Activated naive CD4-positive, alpha-beta T cell treated with anti-CD3 and anti-CD28 coated beads for 36 hours (primary cell): Measurements from ENCODE around the gene NCS1. TPM values are rescaled to one million over a fixed set of nuclear protein-coding genes. Genes with fewer than 3 reads are reported as not detected.

Source experiments
- CTCF ChIA-PET: fragments of 350-600 bp; sonication (Branson Sonifier 250); formaldehyde crosslinking; loops from one replicate; lab custom pipeline; 2021; ENCODE audit warnings: antibody characterized with exemption; lab: Charles Lee
- DNase-seq: peaks from one replicate; pipeline ENCODE4 v3.0.0-alpha.2; 2020
- H3K27ac Mint-ChIP-seq: one replicate; pipeline ENCODE4 v1.8.0; 2021; ENCODE audit warnings: mild to moderate bottlenecking, mixed read lengths
- H3K27me3 Mint-ChIP-seq: one replicate; pipeline ENCODE4 v1.8.0; 2021; ENCODE audit warnings: low read depth, mixed read lengths
- H3K36me3 Mint-ChIP-seq: one replicate; pipeline ENCODE4 v1.8.0; 2021; ENCODE audit warnings: low read depth, mixed read lengths
- H3K4me1 Mint-ChIP-seq: one replicate; pipeline ENCODE4 v1.8.0; 2021; ENCODE audit warnings: low read depth, mixed read lengths
- H3K4me3 Mint-ChIP-seq: one replicate; pipeline ENCODE4 v1.8.0; 2021; ENCODE audit warnings: mild to moderate bottlenecking, moderate library complexity, mixed read lengths
- H3K9me3 Mint-ChIP-seq: one replicate; pipeline ENCODE4 v1.8.0; 2021; ENCODE audit warnings: mixed read lengths
- intact Hi-C: fragments of 100-400 bp; cut with micrococcal nuclease; formaldehyde crosslinking; loops from one replicate; pipeline ENCODE4 v1.15.1; 2023
- total RNA-seq, 2 experiments: library from RNA; stranded (reverse); gene quantifications; one replicate each; pipeline ENCODE4 v1.2.3, GENCODE V29; 2021

NCS1 gene
- total RNA-seq, 2 experiments from 2014 or later = 22.4 to 23.3 TPM

DNA sequence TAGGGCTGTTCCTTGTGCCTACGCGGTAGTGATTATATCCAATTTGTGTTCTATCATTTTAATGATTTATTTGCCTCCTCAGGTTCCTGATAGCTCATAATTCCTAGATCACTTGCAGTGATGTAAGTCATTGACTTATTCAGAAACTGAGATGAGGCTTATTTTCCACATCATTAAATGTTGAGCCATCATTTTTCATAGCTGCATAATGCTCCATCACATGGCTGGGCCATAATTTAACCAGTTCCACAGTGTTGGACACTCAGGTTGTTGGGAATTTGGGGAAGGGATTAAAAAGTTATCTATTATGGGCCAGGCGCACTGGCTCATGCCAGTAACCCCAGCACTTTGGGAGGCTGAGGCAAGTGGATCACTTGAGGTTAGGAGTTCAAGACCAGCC lies 57.6 kb downstream of the NCS1 start:
- no peaks in the 10 kb centered on the region for H3K4me1 Mint-ChIP-seq
- CTCF ChIA-PET = interaction anchor here (0.6 kb wide), 1 partner anchor 27 kb away, joined by 3 read pairs; no protein-coding TSS in a partner anchor
- H3K27me3 Mint-ChIP-seq = no peaks in the 10 kb centered on the region
- H3K27ac Mint-ChIP-seq = no peak overlapping the region
- peaks cover 6% of the 10 kb centered on the region for H3K36me3 Mint-ChIP-seq
- no peak overlapping the region for H3K4me3 Mint-ChIP-seq
- DNase-seq = no peak
- peaks cover 10% of the 10 kb centered on the region for H3K9me3 Mint-ChIP-seq
- intact Hi-C loops = no loop called here

DNA sequence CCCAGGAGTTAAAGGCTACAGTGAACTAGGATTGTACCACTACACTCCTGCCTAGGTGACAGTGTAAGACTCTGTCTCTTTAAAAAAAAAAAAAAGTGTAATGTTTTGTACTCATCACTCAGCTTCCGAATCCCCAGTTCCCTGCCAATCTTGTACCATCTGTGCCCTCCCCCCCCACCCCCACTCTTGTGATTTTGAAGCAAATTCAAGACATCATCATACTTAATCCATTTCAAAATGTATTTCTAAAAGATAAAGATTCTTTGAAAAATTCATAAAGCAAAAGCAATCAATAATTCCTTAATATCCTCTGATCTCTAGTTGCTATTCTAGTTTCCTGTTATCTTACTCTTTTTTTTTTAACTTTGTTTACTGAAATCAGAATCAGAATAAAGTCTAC lies 58.4 kb downstream of the NCS1 start:
- no peak for DNase-seq
- no peaks in the 10 kb centered on the region for H3K27me3 Mint-ChIP-seq
- H3K4me1 Mint-ChIP-seq = no peaks in the 10 kb centered on the region
- peaks cover 6% of the 10 kb centered on the region for H3K36me3 Mint-ChIP-seq
- intact Hi-C loops = no loop called here
- CTCF ChIA-PET = no interaction called here
- no peak overlapping the region for H3K4me3 Mint-ChIP-seq
- peaks cover 10% of the 10 kb centered on the region for H3K9me3 Mint-ChIP-seq
- no peak overlapping the region for H3K27ac Mint-ChIP-seq

DNA sequence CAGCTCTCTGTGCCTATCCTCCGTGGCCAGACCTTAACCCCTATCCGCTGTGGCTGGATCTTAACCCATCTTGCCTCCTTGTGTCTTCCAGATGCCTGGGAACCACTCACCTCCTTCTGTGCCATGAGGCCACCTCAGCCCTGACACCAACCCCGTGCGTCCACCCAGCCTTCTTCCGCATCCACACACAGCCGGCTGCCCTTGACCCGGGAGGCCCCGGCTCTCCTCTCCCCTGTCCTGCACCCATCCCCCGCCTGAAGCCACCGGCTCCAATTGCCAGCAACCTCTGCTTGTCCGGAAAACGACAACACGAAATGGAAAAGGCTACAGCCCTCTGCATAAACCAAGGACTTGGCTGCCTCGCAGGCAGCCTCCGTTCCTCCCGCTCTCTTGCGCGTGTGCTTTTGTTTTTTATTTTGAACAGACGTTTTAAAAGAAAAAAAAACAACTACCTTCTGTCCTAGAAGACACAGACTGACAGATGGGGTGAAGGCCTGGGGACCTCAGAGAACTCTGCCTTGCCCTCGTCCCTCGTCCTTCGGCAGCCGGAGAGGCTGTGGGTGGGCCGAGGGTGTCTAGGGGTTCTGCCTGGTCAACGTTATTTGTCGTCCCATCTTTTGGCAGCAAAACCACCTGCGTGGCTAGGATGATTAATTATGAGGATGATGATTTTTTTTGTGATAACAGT lies 60.8 kb downstream of the NCS1 start:
- Mint-ChIP-seq H3K9me3 (peaks cover under 1% of the 10 kb centered on the region), H3K27ac (no peak overlapping the region), H3K4me1 (peaks cover 5% of the 10 kb centered on the region), H3K4me3 (no peak overlapping the region), H3K36me3 (peaks cover 6% of the 10 kb centered on the region), H3K27me3 (no peaks in the 10 kb centered on the region)
- intact Hi-C loops = no loop called here
- DNase-seq = no peak
- CTCF ChIA-PET = interaction anchor here (0.6 kb wide), 2 partner anchors 127 to 959 kb away, joined by 3 to 5 read pairs; no protein-coding TSS in a partner anchor

DNA sequence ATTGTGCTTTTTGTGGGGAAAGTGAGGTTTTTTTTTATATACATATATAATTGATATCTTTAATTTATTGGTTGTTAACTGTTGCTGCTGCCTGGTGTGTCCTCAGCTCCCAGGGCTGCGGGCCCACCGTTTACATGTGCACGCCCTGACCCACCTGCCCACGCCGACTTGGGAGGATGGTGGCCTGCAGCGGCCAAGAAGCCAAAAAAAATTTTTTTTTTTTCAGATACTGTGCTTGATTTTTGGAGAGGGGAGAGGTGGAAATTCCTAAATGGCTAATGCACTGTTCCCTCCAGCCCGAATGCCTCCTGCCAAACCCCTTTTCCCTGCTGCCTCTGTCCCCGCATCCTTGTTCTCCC lies 61.4 kb downstream of the NCS1 start:
- Mint-ChIP-seq H3K4me1 (peaks cover 5% of the 10 kb centered on the region), H3K9me3 (no peaks in the 10 kb centered on the region), H3K27ac (no peak overlapping the region), H3K4me3 (no peak overlapping the region), H3K27me3 (no peaks in the 10 kb centered on the region), H3K36me3 (peaks cover 6% of the 10 kb centered on the region)
- intact Hi-C loops = no loop called here
- CTCF ChIA-PET = no interaction called here
- no peak for DNase-seq

DNA sequence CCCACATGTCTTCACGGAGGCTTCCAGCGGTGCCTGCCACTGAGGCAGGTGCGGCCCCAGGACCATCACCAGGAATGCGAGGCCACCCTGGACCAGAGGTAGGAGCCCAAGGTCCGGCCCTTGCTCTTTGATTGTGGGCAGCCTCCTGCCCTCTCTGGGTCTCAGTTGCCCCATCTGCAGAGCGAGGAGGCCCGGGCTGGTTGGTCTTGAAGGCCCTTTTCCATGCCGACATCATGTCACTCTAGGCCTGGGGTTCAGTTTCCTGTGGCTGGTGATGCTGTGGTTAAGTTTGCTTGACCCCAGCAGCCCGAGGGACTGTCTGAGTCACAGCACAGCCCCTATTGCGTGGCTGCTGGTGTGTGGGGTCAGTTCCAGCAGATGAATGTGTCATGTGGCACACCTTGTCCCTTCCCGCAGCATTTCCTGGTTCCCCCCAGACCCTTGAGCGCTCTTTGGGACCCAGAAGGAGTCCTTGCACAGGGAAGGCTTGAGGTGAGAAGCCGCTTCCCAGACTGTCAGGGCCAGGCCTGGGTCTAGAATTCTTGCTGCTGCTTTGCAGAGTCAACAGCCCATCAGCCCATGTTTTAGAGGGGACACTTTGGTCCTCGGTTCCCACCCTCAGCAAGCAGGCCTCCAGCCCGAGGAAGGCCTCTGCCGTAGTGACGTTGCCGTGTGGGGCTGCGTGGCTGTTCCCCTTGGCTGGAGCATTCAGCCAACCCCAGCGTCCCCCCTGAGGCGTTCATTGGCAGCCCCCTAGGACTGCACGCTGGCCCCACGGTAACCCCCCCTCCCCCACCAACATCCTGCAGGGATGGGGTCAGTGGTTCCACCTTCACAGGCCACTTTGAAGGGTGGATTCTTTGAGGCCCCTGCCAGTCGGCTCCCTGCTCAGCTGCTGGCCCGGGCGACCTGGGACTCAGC lies 62.4 kb downstream of the NCS1 start:
- peaks cover 13% of the 10 kb centered on the region for H3K4me1 Mint-ChIP-seq
- H3K9me3 Mint-ChIP-seq = no peaks in the 10 kb centered on the region
- DNase-seq = no peak
- H3K36me3 Mint-ChIP-seq = peaks cover 3% of the 10 kb centered on the region
- no peak overlapping the region for H3K4me3 Mint-ChIP-seq
- H3K27me3 Mint-ChIP-seq = no peaks in the 10 kb centered on the region
- CTCF ChIA-PET = interaction anchor here (0.6 kb wide), 1 partner anchor 81 kb away, joined by 3 read pairs; no protein-coding TSS in a partner anchor
- intact Hi-C loops = no loop called here
- H3K27ac Mint-ChIP-seq = no peak overlapping the region

DNA sequence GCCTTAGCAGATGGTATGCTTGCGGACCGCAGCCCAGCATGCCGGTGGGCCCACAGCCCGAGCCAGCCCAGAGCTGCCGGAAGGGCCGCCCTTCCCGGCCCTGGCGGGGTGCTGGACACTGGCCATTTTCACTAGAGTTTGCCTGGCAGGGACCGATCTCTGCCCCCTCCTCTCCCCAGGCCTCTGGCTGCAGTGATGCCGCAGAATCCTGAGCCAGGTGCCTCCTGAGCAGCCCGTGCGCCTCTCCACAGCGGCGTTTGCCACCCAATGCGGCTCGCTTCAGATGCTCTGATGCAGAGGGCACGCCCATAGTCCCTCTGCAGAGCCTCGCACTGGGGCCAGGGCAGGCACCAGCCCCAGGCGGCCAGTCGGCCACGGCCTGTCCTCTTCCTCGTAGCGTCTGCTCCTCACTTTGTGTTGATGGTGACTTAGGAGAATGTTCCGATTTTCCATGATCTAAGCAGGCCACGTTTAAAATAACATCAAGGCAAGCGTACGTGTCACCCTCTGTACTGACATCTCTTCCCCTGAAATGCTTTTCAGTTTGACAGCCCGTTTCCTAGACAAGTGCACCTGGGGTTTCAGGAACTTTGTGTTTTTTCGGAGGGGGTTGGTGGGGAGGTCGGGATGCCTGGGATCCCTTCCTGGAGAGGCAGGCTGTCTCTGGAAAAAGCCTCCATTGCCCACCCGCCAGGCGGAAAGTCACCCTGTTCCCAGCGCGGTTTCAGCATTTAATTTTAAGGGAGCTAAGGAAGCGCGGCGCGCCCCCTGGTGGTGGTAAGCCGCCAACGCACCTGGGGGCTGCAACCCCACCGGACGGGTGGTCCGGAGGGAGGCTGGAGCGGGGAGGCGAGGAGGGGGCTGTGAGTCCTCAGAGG lies 63.6 kb downstream of the NCS1 start:
- H3K4me3 Mint-ChIP-seq = no peak overlapping the region
- no peaks in the 10 kb centered on the region for H3K9me3 Mint-ChIP-seq
- intact Hi-C loops = loop anchor here (1.0 kb wide), 2 partner anchors 128 to 351 kb away; no protein-coding TSS in a partner anchor
- peaks cover 2% of the 10 kb centered on the region for H3K36me3 Mint-ChIP-seq
- CTCF ChIA-PET = interaction anchor here (0.6 to 3.5 kb wide), 5 partner anchors 82 to 424 kb away, joined by 3 to 42 read pairs (median 3); no protein-coding TSS in a partner anchor
- DNase-seq = peak; percentile 73
- no peak overlapping the region for H3K27ac Mint-ChIP-seq
- H3K27me3 Mint-ChIP-seq = no peaks in the 10 kb centered on the region
- peaks cover 25% of the 10 kb centered on the region for H3K4me1 Mint-ChIP-seq

DNA sequence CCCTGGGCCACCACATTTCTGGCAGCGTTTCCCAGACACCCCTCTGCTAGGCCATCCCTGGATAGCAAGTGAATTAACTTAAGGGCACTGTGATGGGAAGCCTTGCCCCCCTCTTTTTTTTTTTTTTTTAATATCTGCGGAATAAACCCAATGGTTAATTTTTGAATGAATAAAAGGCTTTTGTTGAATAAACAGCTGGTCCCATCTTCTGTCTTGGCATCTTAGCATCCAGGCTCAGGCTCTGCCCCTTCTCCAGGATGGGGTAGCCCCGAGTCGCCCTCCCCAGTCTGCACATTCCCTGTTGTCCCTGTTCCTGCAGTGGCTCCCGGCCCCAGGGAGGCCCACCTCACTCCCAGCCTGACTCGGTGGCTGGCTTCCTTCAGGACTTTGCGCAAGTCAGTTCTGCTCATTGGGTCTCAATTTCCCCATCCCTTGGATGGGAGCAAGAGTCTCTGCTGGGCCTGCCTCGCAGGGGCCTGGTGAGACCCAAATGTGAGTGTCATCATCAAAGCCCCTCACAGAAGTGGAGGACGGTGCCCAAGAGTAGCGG lies 64.3 kb downstream of the NCS1 start:
- H3K9me3 Mint-ChIP-seq = no peaks in the 10 kb centered on the region
- no peak overlapping the region for H3K4me3 Mint-ChIP-seq
- no peak for DNase-seq
- no peaks in the 10 kb centered on the region for H3K27me3 Mint-ChIP-seq
- peaks cover 2% of the 10 kb centered on the region for H3K36me3 Mint-ChIP-seq
- H3K4me1 Mint-ChIP-seq = peaks cover 27% of the 10 kb centered on the region
- H3K27ac Mint-ChIP-seq = no peak overlapping the region
- intact Hi-C loops = loop anchor here (1.0 kb wide), 2 partner anchors 129 to 352 kb away; no protein-coding TSS in a partner anchor
- CTCF ChIA-PET = interaction anchor here (0.6 to 3.5 kb wide), 9 partner anchors 9 to 425 kb away, joined by 3 to 42 read pairs (median 3); no protein-coding TSS in a partner anchor

DNA sequence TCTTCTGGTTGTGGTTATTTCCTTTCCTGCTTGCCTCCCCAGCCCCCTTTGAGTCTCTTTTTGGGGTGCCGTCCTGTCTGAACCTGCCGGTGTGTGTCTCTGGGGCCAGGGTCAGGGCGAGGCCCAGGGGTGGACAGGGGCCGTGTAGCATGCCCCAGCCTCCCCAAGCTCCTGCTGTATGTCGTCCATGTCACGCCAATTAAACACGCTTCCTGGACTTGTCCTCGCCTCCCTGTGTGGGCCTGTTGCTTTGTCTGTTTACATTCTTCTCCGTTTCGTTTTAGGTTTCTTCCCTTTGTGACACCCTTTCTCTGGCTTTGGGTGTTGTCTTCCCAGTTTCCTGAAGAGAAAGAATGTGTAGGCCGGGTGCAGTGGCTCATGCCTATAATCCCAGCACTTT lies 64.9 kb downstream of the NCS1 start:
- H3K9me3 Mint-ChIP-seq = no peaks in the 10 kb centered on the region
- CTCF ChIA-PET = interaction anchor here (0.6 to 3.5 kb wide), 6 partner anchors 10 to 243 kb away, joined by 3 to 42 read pairs (median 3); no protein-coding TSS in a partner anchor
- H3K36me3 Mint-ChIP-seq = peaks cover 2% of the 10 kb centered on the region
- peaks cover 27% of the 10 kb centered on the region for H3K4me1 Mint-ChIP-seq
- intact Hi-C loops = no loop called here
- no peaks in the 10 kb centered on the region for H3K27me3 Mint-ChIP-seq
- H3K4me3 Mint-ChIP-seq = no peak overlapping the region
- H3K27ac Mint-ChIP-seq = no peak overlapping the region
- no peak for DNase-seq

DNA sequence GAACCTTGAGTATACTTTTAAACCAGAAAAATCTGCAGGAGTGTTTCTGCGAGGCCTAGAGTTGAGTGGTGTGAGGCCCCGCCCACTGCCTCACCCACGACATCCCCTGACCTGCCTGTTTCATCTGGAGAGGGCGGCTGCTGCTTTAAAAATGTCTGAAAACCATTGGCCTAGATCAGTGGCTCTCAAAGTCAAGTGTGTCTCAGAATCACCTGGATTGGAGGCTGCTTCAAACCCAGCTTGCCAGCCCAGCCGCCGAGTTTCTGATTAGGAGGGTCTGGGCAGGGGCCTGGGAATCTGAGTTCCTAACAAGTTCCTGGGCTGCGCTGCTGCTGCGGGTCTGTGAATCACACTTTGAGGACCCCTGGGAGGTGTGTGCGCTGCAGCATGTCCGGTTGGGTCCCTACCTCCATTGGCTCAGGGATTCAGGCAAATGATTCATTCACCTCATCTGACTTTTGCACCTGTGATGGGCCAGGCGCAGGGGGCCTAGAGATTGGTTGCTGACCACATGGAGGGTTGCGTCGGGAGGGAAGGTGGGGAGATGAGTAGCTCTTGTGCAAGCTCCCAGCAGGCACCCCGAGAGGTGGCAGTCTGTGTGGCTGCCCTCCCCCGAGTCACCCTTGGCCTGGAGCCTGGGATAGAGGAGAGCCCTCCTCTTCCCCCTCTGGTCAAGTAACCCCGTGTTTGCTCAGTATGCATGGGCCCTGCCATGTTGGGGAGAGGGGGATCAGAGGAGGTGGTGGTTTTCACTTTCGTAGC lies 65.7 kb downstream of the NCS1 start:
- Mint-ChIP-seq H3K9me3 (no peaks in the 10 kb centered on the region), H3K4me1 (peaks cover 31% of the 10 kb centered on the region), H3K4me3 (no peak overlapping the region), H3K36me3 (peaks cover 2% of the 10 kb centered on the region), H3K27ac (no peak overlapping the region), H3K27me3 (no peaks in the 10 kb centered on the region)
- intact Hi-C loops = no loop called here
- no peak for DNase-seq
- CTCF ChIA-PET = interaction anchor here (0.8 to 3.5 kb wide), 2 partner anchors 81 to 130 kb away, joined by 4 to 42 read pairs; no protein-coding TSS in a partner anchor

DNA sequence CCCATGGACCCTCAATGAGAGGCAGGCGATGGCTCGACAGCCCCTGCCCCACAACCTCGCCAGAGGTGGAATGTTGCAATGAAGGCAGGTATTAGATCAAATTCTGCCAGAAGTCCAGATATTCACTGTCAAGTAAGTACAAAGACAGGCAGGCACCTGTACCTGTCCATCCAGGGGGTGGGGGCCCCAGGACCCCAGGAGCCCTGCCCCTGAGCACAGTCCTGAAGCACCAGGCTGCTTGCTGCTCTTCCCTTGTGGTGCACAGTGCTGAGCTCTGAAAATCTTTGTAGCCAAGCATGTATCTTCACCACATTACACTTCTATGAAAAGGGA lies 67.1 kb downstream of the NCS1 start:
- Mint-ChIP-seq H3K27me3 (no peaks in the 10 kb centered on the region), H3K27ac (no peak overlapping the region), H3K4me1 (peaks cover 35% of the 10 kb centered on the region), H3K36me3 (no peaks in the 10 kb centered on the region), H3K9me3 (no peaks in the 10 kb centered on the region), H3K4me3 (no peak overlapping the region)
- intact Hi-C loops = loop anchor here (1.0 kb wide), 1 partner anchor 111 kb away; no protein-coding TSS in a partner anchor
- DNase-seq = no peak
- CTCF ChIA-PET = interaction anchor here (0.7 to 4.7 kb wide), 2 partner anchors 105 to 131 kb away, joined by 4 to 41 read pairs; no protein-coding TSS in a partner anchor
